ENCODE results near the gene FGF22.

DNA sequence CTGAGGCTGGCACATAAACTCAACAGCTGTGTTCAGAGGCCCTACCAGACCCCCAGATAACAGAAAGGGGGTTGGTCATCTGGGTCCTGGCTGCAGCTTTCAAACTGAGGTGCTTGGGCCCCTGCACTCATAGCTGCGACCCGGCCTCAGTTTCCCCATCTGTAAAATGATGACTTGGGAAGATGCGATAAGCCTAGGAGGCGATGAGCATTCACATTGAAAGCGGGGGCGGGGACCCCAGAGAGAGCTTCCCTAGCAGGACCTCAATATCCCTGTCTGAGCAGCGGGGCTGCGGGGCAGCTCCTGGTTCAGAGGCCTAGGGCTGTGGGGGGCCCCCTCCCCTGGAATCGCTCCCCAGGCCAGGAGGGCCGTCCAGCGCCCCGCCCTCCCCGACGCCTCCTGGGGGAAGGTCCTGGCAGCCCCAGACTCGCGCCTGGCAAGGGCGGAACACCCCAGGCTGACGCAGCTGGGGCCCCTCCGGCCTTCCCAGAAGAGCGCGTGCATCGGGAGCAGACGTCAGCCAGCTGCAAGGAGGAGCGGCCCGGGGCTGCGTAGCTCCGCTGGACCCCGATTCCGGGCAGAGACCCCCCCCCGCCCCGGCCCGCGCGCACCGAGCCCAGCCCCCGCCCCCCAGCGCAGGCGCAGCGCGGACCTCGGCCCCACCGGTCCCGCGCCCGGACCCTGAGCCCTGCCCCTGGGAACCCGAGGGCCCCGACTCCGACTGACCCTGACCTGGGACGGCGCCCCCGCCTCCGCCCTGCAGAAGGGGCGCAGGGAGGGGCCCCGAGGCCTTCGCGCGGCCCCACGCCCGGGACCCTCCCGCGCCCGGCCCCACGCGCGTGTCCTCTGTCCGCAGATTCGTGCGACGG lies 40.0 kb downstream of the FGF22 start:
- TF ChIP-seq, protein P1, sequence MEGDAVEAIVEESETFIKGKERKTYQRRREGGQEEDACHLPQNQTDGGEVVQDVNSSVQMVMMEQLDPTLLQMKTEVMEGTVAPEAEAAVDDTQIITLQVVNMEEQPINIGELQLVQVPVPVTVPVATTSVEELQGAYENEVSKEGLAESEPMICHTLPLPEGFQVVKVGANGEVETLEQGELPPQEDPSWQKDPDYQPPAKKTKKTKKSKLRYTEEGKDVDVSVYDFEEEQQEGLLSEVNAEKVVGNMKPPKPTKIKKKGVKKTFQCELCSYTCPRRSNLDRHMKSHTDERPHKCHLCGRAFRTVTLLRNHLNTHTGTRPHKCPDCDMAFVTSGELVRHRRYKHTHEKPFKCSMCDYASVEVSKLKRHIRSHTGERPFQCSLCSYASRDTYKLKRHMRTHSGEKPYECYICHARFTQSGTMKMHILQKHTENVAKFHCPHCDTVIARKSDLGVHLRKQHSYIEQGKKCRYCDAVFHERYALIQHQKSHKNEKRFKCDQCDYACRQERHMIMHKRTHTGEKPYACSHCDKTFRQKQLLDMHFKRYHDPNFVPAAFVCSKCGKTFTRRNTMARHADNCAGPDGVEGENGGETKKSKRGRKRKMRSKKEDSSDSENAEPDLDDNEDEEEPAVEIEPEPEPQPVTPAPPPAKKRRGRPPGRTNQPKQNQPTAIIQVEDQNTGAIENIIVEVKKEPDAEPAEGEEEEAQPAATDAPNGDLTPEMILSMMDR (IDR thresholded peaks at IDR 0.05; ENCODE audit: low read length) = no peak
- TF ChIP-seq EZH2phosphoT487 (IDR thresholded peaks at IDR 0.05; ENCODE audit: low read length) (no peak), EZH2 (optimal IDR thresholded peaks at IDR 0.05; ENCODE audit: low read depth, low read length) (no peak)

Data from MM.1S (cell line).